B cell (primary cell): ENCODE data around the gene SMARCC2. TPM values are rescaled to one million over a fixed set of nuclear protein-coding genes. Genes with fewer than 3 reads are reported as not detected.

Experiments
- ATAC-seq: fragments of 200-7000 bp; cut with Tn5 transposase; one replicate; pipeline ENCODE4 v1.10.0; 2021; ENCODE audit warnings: low read depth, mild to moderate bottlenecking, moderate number of reproducible peaks, moderate library complexity
- CTCF ChIA-PET: fragments of 350-600 bp; sonication (Branson Sonifier 250); formaldehyde crosslinking; loops from one replicate; lab custom pipeline; 2021; ENCODE audit warnings: antibody characterized with exemption, inconsistent platforms; lab: Charles Lee
- POLR2A ChIA-PET: fragments of 350-600 bp; sonication (Branson Sonifier 250); formaldehyde crosslinking; loops from one replicate; lab custom pipeline; 2021; ENCODE audit warnings: antibody characterized with exemption; lab: Charles Lee
- DNase-seq: peaks from one replicate; pipeline ENCODE4 v3.0.0; 2013
- H2AFZ ChIP-seq: 2 replicates; pipeline ENCODE4 v1.6.1; 2012; ENCODE audit warnings: mild to moderate bottlenecking, low read depth, low read length; ENCODE audit not compliant: insufficient read depth, poor library complexity, severe bottlenecking
- H3K27ac ChIP-seq, 2 donors: 1 replicate in 1 of 2; 2 replicates in 1 of 2; pipeline ENCODE4 v1.5.1; 2012 to 2013; ENCODE audit warnings: low read length in 2 of 2, mild to moderate bottlenecking in 2 of 2, moderate library complexity in 1 of 2
- H3K27me3 ChIP-seq, 4 experiments: fragments of 200-600 bp in 1 of 4; sonication (generic) in 1 of 4; replicated peaks in 1 of 4; 1 replicate in 2 of 4; 2 replicates in 2 of 4; pipeline versions ENCODE4 v1.6.1 to v1.7.0; 2013 to 2016; ENCODE audit warnings: low read length in 3 of 4, mild to moderate bottlenecking in 2 of 4, mixed read lengths in 1 of 4, moderate library complexity in 1 of 4; ENCODE audit not compliant: insufficient read depth in 4 of 4, control insufficient read depth in 3 of 4; ENCODE audit errors: control extremely low read depth in 1 of 4
- H3K36me3 ChIP-seq, 2 experiments: replicated peaks in 1 of 2; 1 replicate in 1 of 2; 2 replicates in 1 of 2; pipeline versions ENCODE4 v1.6.1 to v1.7.1; 2013; ENCODE audit warnings: low read length in 1 of 2; ENCODE audit not compliant: insufficient read depth in 2 of 2, control insufficient read depth in 1 of 2; ENCODE audit errors: control extremely low read depth in 1 of 2, extremely low read depth in 1 of 2
- H3K4me1 ChIP-seq, 2 donors: fragments of 200-600 bp in 1 of 2; sonication (generic) in 1 of 2; 1 replicate in 1 of 2; 2 replicates in 1 of 2; pipeline versions ENCODE4 v1.5.1 to v1.6.1; 2013 to 2017; ENCODE audit warnings: low read length in 2 of 2; ENCODE audit not compliant: control insufficient read depth in 2 of 2, insufficient read depth in 2 of 2
- H3K4me2 ChIP-seq: replicated peaks from 2 replicates; pipeline ENCODE3; 2012; ENCODE audit warnings: mild to moderate bottlenecking, low read depth, low read length; ENCODE audit not compliant: poor library complexity, severe bottlenecking
- H3K4me3 ChIP-seq, 5 experiments: fragments of 200-600 bp in 1 of 5; sonication (generic) in 1 of 5; 1 replicate in 3 of 5; 2 replicates in 2 of 5; pipeline versions ENCODE4 v1.5.1 to v1.7.0; 2011 to 2016; ENCODE audit warnings: low read length in 4 of 5, mild to moderate bottlenecking in 4 of 5, low read depth in 2 of 5, control low read depth in 1 of 5, moderate library complexity in 1 of 5; ENCODE audit not compliant: insufficient read depth in 1 of 5; ENCODE audit errors: control extremely low read depth in 1 of 5, extremely low read depth in 1 of 5
- H3K79me2 ChIP-seq: fragments of 200-600 bp; sonication (generic); one replicate; pipeline ENCODE4 v1.6.0; 2016; ENCODE audit warnings: low read length; ENCODE audit not compliant: control insufficient read depth, insufficient read depth
- H3K9ac ChIP-seq: fragments of 200-600 bp; sonication (generic); 2 replicates; pipeline ENCODE4 v1.6.1; 2017; ENCODE audit warnings: mild to moderate bottlenecking, low read length, moderate library complexity
- H3K9me3 ChIP-seq, 3 donors: one replicate each; pipeline versions ENCODE4 v1.6.1 to v1.7.1; 2013; ENCODE audit warnings: low read length in 2 of 3; ENCODE audit not compliant: control insufficient read depth in 2 of 3, insufficient read depth in 1 of 3; ENCODE audit errors: control extremely low read depth in 1 of 3
- H4K20me1 ChIP-seq: 2 replicates; pipeline ENCODE4 v1.6.0; 2012; ENCODE audit warnings: mild to moderate bottlenecking, low read length; ENCODE audit not compliant: insufficient read depth, control insufficient read depth, poor library complexity, severe bottlenecking
- H3K27ac Mint-ChIP-seq: one replicate; pipeline ENCODE4 v1.8.0; 2021; ENCODE audit warnings: mixed read lengths
- H3K27me3 Mint-ChIP-seq: one replicate; pipeline ENCODE4 v1.8.0; 2021; ENCODE audit warnings: mixed read lengths
- H3K4me1 Mint-ChIP-seq: one replicate; pipeline ENCODE4 v1.8.0; 2021; ENCODE audit warnings: mixed read lengths
- H3K4me3 Mint-ChIP-seq: one replicate; pipeline ENCODE4 v1.8.0; 2021; ENCODE audit warnings: mixed read lengths
- H3K9me3 Mint-ChIP-seq: one replicate; pipeline ENCODE4 v1.8.0; 2022; ENCODE audit warnings: mixed read lengths; ENCODE audit not compliant: insufficient read depth
- CTCF ChIP-seq: fragments of 200-600 bp; IDR thresholded peaks from one replicate; pipeline ENCODE4 v1.8.0; 2022; ENCODE audit warnings: antibody characterized with exemption, mild to moderate bottlenecking
- EZH2 ChIP-seq: IDR thresholded peaks from 2 replicates; pipeline ENCODE4 v1.6.1; 2012; ENCODE audit warnings: borderline replicate concordance, low read depth, mild to moderate bottlenecking, moderate library complexity, low read length; ENCODE audit not compliant: insufficient read depth, poor library complexity, severe bottlenecking
- WGBS: methylation state at CpG from one replicate; pipeline ENCODE4 v1.1.5; 2013; ENCODE audit warnings: missing lambda C conversion rate; ENCODE audit not compliant: insufficient coverage; 5-methylcytosine and 5-hydroxymethylcytosine counted together
- intact Hi-C: fragments of 100-400 bp; cut with micrococcal nuclease; formaldehyde crosslinking; loops from one replicate; pipeline ENCODE4 v1.10.0; 2022
- polyA plus RNA-seq: library from polyadenylated mRNA; depleted of rRNA; stranded (reverse); fragments of >200 nt; gene quantifications from 2 replicates; pipeline ENCODE4 v1.2.3, GENCODE V29; 2012
- total RNA-seq, 2 donors: library from RNA; stranded (reverse); fragments of 120-200 nt in 1 of 2; gene quantifications; 1 replicate in 1 of 2; 2 replicates in 1 of 2; pipeline versions ENCODE4 v1.2.3 to v1.2.4, GENCODE V29; 2013 to 2022

Gene SMARCC2
- total and polyA plus RNA-seq, 2 donors (not counting 1 experiment from before 2014, with no cell fraction given) = 70.4 to 198 TPM

- H3K4me1 Mint-ChIP-seq = peaks cover 42% of the 10 kb centered on the region
- CTCF ChIA-PET = interaction anchor here (0.5 to 3.4 kb wide), 10 partner anchors 29 to 1544 kb away, joined by 3 to 17 read pairs (median 4); partner anchors contain the start of genes ANKRD52, ESYT1, RNF41 and SMARCC2
- 6% methylated on average over 2 of the region's 6 CpGs for WGBS
These were observed 30.3 kb downstream of the SMARCC2 start for GRCh38 chr12:56158926-56159461.

More at GRCh38 chr12:56158926-56159461, 30.3 kb downstream of the SMARCC2 start:
- peak; percentile 44 for DNase-seq
- H3K4me3 Mint-ChIP-seq = peak overlapping the region; percentile 96
- peak overlapping the region; percentile 97 for H3K27ac Mint-ChIP-seq
- Histone ChIP-seq H3K4me2 (peak overlapping the region; percentile 83), H3K79me2 (peaks cover 64% of the 10 kb centered on the region), H2AFZ (peak overlapping the region; percentile 64), H3K27me3 (no peaks in the 10 kb centered on the region), H3K9me3 (no peaks in the 10 kb centered on the region), H3K4me1 (peaks cover 20 to 38% of the 10 kb centered on the region in 2 donors), H3K27ac (peak overlapping the region; percentile 88 to 97), H3K4me3 (peak overlapping the region; percentile 80 to 97 (median 94)), H4K20me1 (peaks cover 14% of the 10 kb centered on the region), H3K9ac (peak overlapping the region; percentile 89), H3K36me3 (peaks cover 2 to 46% of the 10 kb centered on the region in 2 experiments)
- no peaks in the 10 kb centered on the region for H3K9me3 Mint-ChIP-seq
- intact Hi-C loops = loop anchor here (1.0 to 10.0 kb wide), 5 partner anchors 30 to 916 kb away; partner anchors contain the start of genes NEMP1, RNF41, RPL41 and SMARCC2
- no peak for ATAC-seq
- POLR2A ChIA-PET = interaction anchor here (0.6 to 4.1 kb wide), 5 partner anchors 30 to 63 kb away, joined by 3 to 44 read pairs (median 4); partner anchors contain the start of genes ESYT1, RNF41 and SMARCC2
- no peaks in the 10 kb centered on the region for H3K27me3 Mint-ChIP-seq
- TF ChIP-seq EZH2 (no peak), CTCF (no peak)
